Neuronal stem cell (in vitro differentiated cells): ENCODE measurements around the gene ORC6. TPM values are rescaled to one million over a fixed set of nuclear protein-coding genes. Genes with fewer than 3 reads are reported as not detected.

Experiments used
- DNase-seq: peaks from one replicate; pipeline ENCODE4 v3.0.0-alpha.2; 2013; ENCODE audit warnings: low spot score
- H2AFZ ChIP-seq: one replicate; pipeline ENCODE4 v1.6.1; 2013; ENCODE audit warnings: mild to moderate bottlenecking, low read length, inconsistent platforms
- H2AK5ac ChIP-seq: 2 replicates; pipeline ENCODE4 v1.6.1; 2013; ENCODE audit warnings: low read depth, mild to moderate bottlenecking, inconsistent platforms, low read length, moderate library complexity, mixed read lengths
- H2BK120ac ChIP-seq: 2 replicates; pipeline ENCODE4 v1.6.1; 2013; ENCODE audit warnings: low read depth, mild to moderate bottlenecking, inconsistent platforms, low read length, moderate library complexity, mixed read lengths
- H2BK12ac ChIP-seq: one replicate; pipeline ENCODE4 v1.6.1; 2013; ENCODE audit warnings: low read length, inconsistent platforms
- H2BK15ac ChIP-seq: 2 replicates; pipeline ENCODE4 v1.6.1; 2013; ENCODE audit warnings: mild to moderate bottlenecking, low read length, inconsistent platforms, mixed read lengths
- H2BK5ac ChIP-seq: one replicate; pipeline ENCODE4 v1.6.1; 2013; ENCODE audit warnings: inconsistent platforms, mild to moderate bottlenecking, low read length, moderate library complexity
- H3K14ac ChIP-seq: one replicate; pipeline ENCODE4 v1.6.1; 2013; ENCODE audit warnings: low read length, inconsistent platforms
- H3K18ac ChIP-seq: 2 replicates; pipeline ENCODE4 v1.6.1; 2013; ENCODE audit warnings: low read length, inconsistent platforms
- H3K23ac ChIP-seq: 2 replicates; pipeline ENCODE4 v1.6.1; 2013; ENCODE audit warnings: low read depth, mild to moderate bottlenecking, mixed read lengths, low read length, inconsistent platforms; ENCODE audit not compliant: poor library complexity
- H3K27ac ChIP-seq: replicated peaks from 3 replicates; pipeline ENCODE4 v1.5.1; 2013; ENCODE audit warnings: low read length, inconsistent platforms
- H3K27me3 ChIP-seq, 3 experiments: 2 replicates each; pipeline ENCODE4 v1.6.1; 2013; ENCODE audit warnings: low read length in 3 of 3, mild to moderate bottlenecking in 2 of 3, inconsistent platforms in 1 of 3, low read depth in 1 of 3, mixed read lengths in 1 of 3, moderate library complexity in 1 of 3; ENCODE audit not compliant: control insufficient read depth in 3 of 3, insufficient read depth in 3 of 3
- H3K36me3 ChIP-seq, 2 donors: replicated peaks in 1 of 2; 2 replicates each; pipeline ENCODE4 v1.6.1; 2013; ENCODE audit warnings: low read length in 2 of 2; ENCODE audit not compliant: control insufficient read depth in 2 of 2, insufficient read depth in 2 of 2
- H3K4ac ChIP-seq: 2 replicates; pipeline ENCODE4 v1.6.1; 2013; ENCODE audit warnings: inconsistent platforms, mild to moderate bottlenecking, low read length, moderate library complexity
- H3K4me1 ChIP-seq, 2 donors: 1 replicate in 1 of 2; 2 replicates in 1 of 2; pipeline ENCODE4 v1.6.1; 2013; ENCODE audit warnings: low read length in 2 of 2, low read depth in 1 of 2; ENCODE audit not compliant: control insufficient read depth in 2 of 2, insufficient read depth in 1 of 2
- H3K4me2 ChIP-seq: one replicate; pipeline ENCODE4 v1.6.1; 2013; ENCODE audit warnings: mild to moderate bottlenecking, low read length, inconsistent platforms; ENCODE audit not compliant: insufficient read depth, poor library complexity, severe bottlenecking
- H3K4me3 ChIP-seq, 2 donors: 2 replicates each; pipeline ENCODE4 v1.5.1; 2013; ENCODE audit warnings: low read length in 2 of 2, mild to moderate bottlenecking in 2 of 2, inconsistent platforms in 1 of 2, moderate library complexity in 1 of 2
- H3K79me1 ChIP-seq: one replicate; pipeline ENCODE4 v1.6.1; 2013; ENCODE audit warnings: low read depth, mild to moderate bottlenecking, inconsistent platforms, low read length, moderate library complexity
- H3K9ac ChIP-seq: one replicate; pipeline ENCODE4 v1.6.1; 2013; ENCODE audit warnings: mild to moderate bottlenecking, low read depth, low read length, inconsistent platforms; ENCODE audit not compliant: poor library complexity
- H3K9me3 ChIP-seq, 2 donors: replicated peaks in 1 of 2; 2 replicates each; pipeline versions ENCODE3 to v1.6.1; 2013; ENCODE audit warnings: low read length in 2 of 2, mild to moderate bottlenecking in 2 of 2, inconsistent platforms in 1 of 2, low read depth in 1 of 2, mixed read lengths in 1 of 2, moderate library complexity in 1 of 2; ENCODE audit not compliant: control insufficient read depth in 2 of 2, insufficient read depth in 1 of 2
- H4K8ac ChIP-seq: one replicate; pipeline ENCODE4 v1.6.1; 2013; ENCODE audit warnings: low read depth, mild to moderate bottlenecking, inconsistent platforms, low read length, moderate library complexity
- H4K91ac ChIP-seq: one replicate; pipeline ENCODE4 v1.6.1; 2013; ENCODE audit warnings: low read length, low read depth, mild to moderate bottlenecking, inconsistent platforms; ENCODE audit not compliant: poor library complexity
- WGBS, 2 donors: extraction: QIAGEN DNeasy Blood & Tissue Kit; methylation state at CpG; one replicate each; pipeline ENCODE4 v1.1.7; 2013; ENCODE audit warnings: missing lambda C conversion rate in 2 of 2, mixed read lengths in 1 of 2; ENCODE audit not compliant: insufficient read length in 2 of 2, insufficient replicate concordance in 1 of 2; ENCODE audit errors: extremely low coverage in 2 of 2; 5-methylcytosine and 5-hydroxymethylcytosine counted together
- polyA plus RNA-seq, 2 experiments: library from polyadenylated mRNA; stranded (reverse); fragments of 200-250 nt; gene quantifications; one replicate each; pipeline ENCODE4 v1.2.3, GENCODE V29; 2013

The ORC6 gene
- 62.3 TPM for polyA plus RNA-seq (2013, experiment 1 of 2)
- 65.4 TPM for polyA plus RNA-seq (2013, experiment 2 of 2)

- Histone ChIP-seq H3K4me1 (peaks cover 11 to 23% of the 10 kb centered on the region in 2 donors), H2BK15ac (peak within 1 kb of the TSS; percentile 87), H2AFZ (peak within 1 kb of the TSS; percentile 94), H4K91ac (no peak within 1 kb of the TSS), H3K9me3 (no peaks in the 10 kb centered on the region), H3K23ac (peak within 1 kb of the TSS; percentile 96), H2BK5ac (peak within 1 kb of the TSS; percentile 61), H3K14ac (peak within 1 kb of the TSS; percentile 99), H3K27ac (peak within 1 kb of the TSS; percentile 98), H3K18ac (peak within 1 kb of the TSS; percentile 100), H2BK12ac (peak within 1 kb of the TSS; percentile 98), H4K8ac (no peak within 1 kb of the TSS), H3K9ac (peak within 1 kb of the TSS; percentile 99), H2BK120ac (peak within 1 kb of the TSS; percentile 75), H3K4ac (no peak within 1 kb of the TSS), H3K4me2 (peak within 1 kb of the TSS; percentile 86), H2AK5ac (no peak within 1 kb of the TSS), H3K4me3 (peak within 1 kb of the TSS; percentile 75 to 97), H3K27me3 (no peaks in the 10 kb centered on the region), H3K36me3 (peaks cover 11 to 32% of the 10 kb centered on the region in 2 donors), H3K79me1 (peaks cover 6% of the 10 kb centered on the region)
- WGBS, 2 donors, result no CpG with 5 or more reads among the region's 79 CpGs
- DNase-seq, result peak; percentile 97
These were observed at the start of gene ORC6 for GRCh38 chr16:46689365-46690280. Gene ORC6, plus strand, starts transcription at chr16:46689659. Its CDS starts 47 bp downstream, at chr16:46689706.

- Histone ChIP-seq H3K14ac (no peak overlapping the region), H3K23ac (no peak overlapping the region), H2AFZ (no peak overlapping the region), H2BK120ac (no peak overlapping the region), H3K27me3 (no peaks in the 10 kb centered on the region), H3K9me3 (no peaks in the 10 kb centered on the region), H4K91ac (no peak overlapping the region), H2BK12ac (no peak overlapping the region), H2AK5ac (peak overlapping the region; percentile 15), H3K9ac (no peak overlapping the region), H2BK5ac (no peak overlapping the region), H3K27ac (no peak overlapping the region), H3K4ac (no peak overlapping the region), H3K18ac (no peak overlapping the region), H3K79me1 (peaks cover 2% of the 10 kb centered on the region), H3K4me1 (peaks cover 0 to 1% of the 10 kb centered on the region in 2 donors), H4K8ac (no peak overlapping the region), H3K4me2 (no peak overlapping the region), H3K4me3 (no peak overlapping the region), H2BK15ac (no peak overlapping the region), H3K36me3 (no peaks in the 10 kb centered on the region)
- no peak for DNase-seq
- WGBS, 2 donors, result no CpG with 5 or more reads among the region's 8 CpGs
These were observed 40.8 kb upstream of the ORC6 start for GRCh38 chr16:46648656-46649055.

GRCh38 chr16:46649588-46650253 lies 39.7 kb upstream of the ORC6 start:
- Histone ChIP-seq H3K4me3 (no peak overlapping the region), H2AFZ (no peak overlapping the region), H3K4me1 (peaks cover 0 to 1% of the 10 kb centered on the region in 2 donors), H2BK5ac (no peak overlapping the region), H3K27me3 (no peaks in the 10 kb centered on the region), H2AK5ac (no peak overlapping the region), H2BK15ac (no peak overlapping the region), H3K4ac (no peak overlapping the region), H3K4me2 (no peak overlapping the region), H3K18ac (no peak overlapping the region), H3K79me1 (peaks cover 2% of the 10 kb centered on the region), H3K36me3 (no peaks in the 10 kb centered on the region), H3K23ac (no peak overlapping the region), H3K27ac (no peak overlapping the region), H4K8ac (no peak overlapping the region), H3K9me3 (peaks cover 0 to 6% of the 10 kb centered on the region in 2 donors), H3K14ac (no peak overlapping the region), H3K9ac (no peak overlapping the region), H4K91ac (no peak overlapping the region), H2BK120ac (no peak overlapping the region), H2BK12ac (no peak overlapping the region)
- DNase-seq, result no peak
- no CpG with 5 or more reads among the region's 27 CpGs for WGBS, 2 donors

- Histone ChIP-seq H3K23ac (no peak overlapping the region), H4K91ac (no peak overlapping the region), H2AK5ac (no peak overlapping the region), H3K27ac (no peak overlapping the region), H2BK12ac (no peak overlapping the region), H3K27me3 (no peaks in the 10 kb centered on the region), H2AFZ (no peak overlapping the region), H3K79me1 (peaks cover 2% of the 10 kb centered on the region), H2BK120ac (no peak overlapping the region), H3K4me3 (no peak overlapping the region), H3K4me2 (no peak overlapping the region), H3K4me1 (peaks cover 0 to 1% of the 10 kb centered on the region in 2 donors), H3K18ac (no peak overlapping the region), H3K36me3 (no peaks in the 10 kb centered on the region), H3K9me3 (peaks cover 0 to 6% of the 10 kb centered on the region in 2 donors), H3K4ac (no peak overlapping the region), H2BK5ac (no peak overlapping the region), H2BK15ac (no peak overlapping the region), H3K14ac (no peak overlapping the region), H3K9ac (no peak overlapping the region), H4K8ac (no peak overlapping the region)
- DNase-seq, result no peak
- WGBS, 2 donors, result no CpG with 5 or more reads among the region's 5 CpGs
These were observed 39.2 kb upstream of the ORC6 start for GRCh38 chr16:46650254-46650623.
